Glutamatergic neuron (in vitro differentiated cells): ENCODE measurements around the gene ZNF697. TPM values are rescaled to one million over a fixed set of nuclear protein-coding genes. Genes with fewer than 3 reads are reported as not detected.

Experiments
- DNase-seq: peaks from one replicate; pipeline ENCODE4 v3.0.0; 2022
- H3K27ac Mint-ChIP-seq: one replicate; pipeline ENCODE4 v1.8.0; 2020; ENCODE audit warnings: mild to moderate bottlenecking, mixed read lengths, inconsistent platforms; ENCODE audit not compliant: unreplicated experiment
- H3K27me3 Mint-ChIP-seq: one replicate; pipeline ENCODE4 v1.8.0; 2020; ENCODE audit warnings: mild to moderate bottlenecking, moderate library complexity, mixed read lengths, inconsistent platforms; ENCODE audit not compliant: unreplicated experiment
- H3K36me3 Mint-ChIP-seq: one replicate; pipeline ENCODE4 v1.8.0; 2020; ENCODE audit warnings: mild to moderate bottlenecking, mixed read lengths, inconsistent platforms; ENCODE audit not compliant: unreplicated experiment
- H3K4me1 Mint-ChIP-seq: one replicate; pipeline ENCODE4 v1.8.0; 2020; ENCODE audit warnings: mild to moderate bottlenecking, low read depth, mixed read lengths, inconsistent platforms; ENCODE audit not compliant: unreplicated experiment
- H3K4me3 Mint-ChIP-seq: one replicate; pipeline ENCODE4 v1.8.0; 2020; ENCODE audit warnings: mild to moderate bottlenecking, mixed read lengths, inconsistent platforms; ENCODE audit not compliant: unreplicated experiment
- H3K9me3 Mint-ChIP-seq: one replicate; pipeline ENCODE4 v1.8.0; 2020; ENCODE audit warnings: mild to moderate bottlenecking, moderate library complexity, mixed read lengths, inconsistent platforms; ENCODE audit not compliant: unreplicated experiment
- CTCF ChIP-seq: fragments of 200-600 bp; sonication (generic); IDR thresholded peaks from one replicate; pipeline ENCODE4 v1.5.0; 2021; ENCODE audit not compliant: partially characterized antibody, unreplicated experiment
- total RNA-seq: library from RNA; stranded (reverse); fragmentation: NEBNext Ultra II Directional; extraction: Animal tissue kit (Norgen Biotek cat#: 25700); gene quantifications from one replicate; pipeline ENCODE4 v1.2.1, GENCODE V29; 2021; ENCODE audit not compliant: unreplicated experiment

ZNF697 gene
- total RNA-seq, 1 donor from 2014 or later = 41.9 TPM

- H3K36me3 Mint-ChIP-seq = no peaks in the 10 kb centered on the region
- no peak for DNase-seq
- no peak for TF ChIP-seq CTCF
- no peak overlapping the region for H3K27ac Mint-ChIP-seq
- H3K27me3 Mint-ChIP-seq = no peaks in the 10 kb centered on the region
- H3K4me1 Mint-ChIP-seq = no peaks in the 10 kb centered on the region
- H3K4me3 Mint-ChIP-seq = no peak overlapping the region
- H3K9me3 Mint-ChIP-seq = peaks cover 1% of the 10 kb centered on the region
Measured at GRCh38 chr1:119659628-119660027, 11.6 kb upstream of the ZNF697 start.

- no peak overlapping the region for H3K4me3 Mint-ChIP-seq
- no peaks in the 10 kb centered on the region for H3K36me3 Mint-ChIP-seq
- H3K27me3 Mint-ChIP-seq = no peaks in the 10 kb centered on the region
- no peak for TF ChIP-seq CTCF
- peaks cover 1% of the 10 kb centered on the region for H3K9me3 Mint-ChIP-seq
- DNase-seq = no peak
- H3K4me1 Mint-ChIP-seq = no peaks in the 10 kb centered on the region
- no peak overlapping the region for H3K27ac Mint-ChIP-seq
Measured at GRCh38 chr1:119656410-119656955, 8.4 kb upstream of the ZNF697 start.

GRCh38 chr1:119655154-119655553 lies 7.1 kb upstream of the ZNF697 start:
- Mint-ChIP-seq H3K27me3 (no peaks in the 10 kb centered on the region), H3K4me1 (no peaks in the 10 kb centered on the region), H3K36me3 (no peaks in the 10 kb centered on the region), H3K4me3 (no peak overlapping the region), H3K9me3 (peaks cover 1% of the 10 kb centered on the region), H3K27ac (no peak overlapping the region)
- no peak for TF ChIP-seq CTCF
- no peak for DNase-seq

- Mint-ChIP-seq H3K4me1 (no peaks in the 10 kb centered on the region), H3K9me3 (peaks cover 1% of the 10 kb centered on the region), H3K36me3 (no peaks in the 10 kb centered on the region), H3K4me3 (no peak overlapping the region), H3K27me3 (peaks cover 1% of the 10 kb centered on the region), H3K27ac (no peak overlapping the region)
- no peak for DNase-seq
- no peak for TF ChIP-seq CTCF
Measured at GRCh38 chr1:119653839-119654170, 5.7 kb upstream of the ZNF697 start.

- peaks cover 4% of the 10 kb centered on the region for H3K9me3 Mint-ChIP-seq
- no peak for DNase-seq
- no peak overlapping the region for H3K4me3 Mint-ChIP-seq
- H3K27me3 Mint-ChIP-seq = peaks cover 1% of the 10 kb centered on the region
- no peak overlapping the region for H3K27ac Mint-ChIP-seq
- TF ChIP-seq CTCF = no peak
- no peaks in the 10 kb centered on the region for H3K4me1 Mint-ChIP-seq
- no peaks in the 10 kb centered on the region for H3K36me3 Mint-ChIP-seq
Measured at GRCh38 chr1:119653135-119653838, 5.2 kb upstream of the ZNF697 start.
